Activated CD4-positive, alpha-beta T cell treated with anti-CD3 and anti-CD28 coated beads for 48 hours (primary cell): ENCODE measurements around the gene CELA2B.
"Not testable (repeated sequence)": the region's sequence is repeated elsewhere in the genome, so short reads cannot be mapped to it uniquely, and the experiment has no call there.

Source experiments
- DNase-seq: peaks from one replicate; pipeline ENCODE4 v3.0.0-alpha.2; 2020

CELA2B gene

DNA sequence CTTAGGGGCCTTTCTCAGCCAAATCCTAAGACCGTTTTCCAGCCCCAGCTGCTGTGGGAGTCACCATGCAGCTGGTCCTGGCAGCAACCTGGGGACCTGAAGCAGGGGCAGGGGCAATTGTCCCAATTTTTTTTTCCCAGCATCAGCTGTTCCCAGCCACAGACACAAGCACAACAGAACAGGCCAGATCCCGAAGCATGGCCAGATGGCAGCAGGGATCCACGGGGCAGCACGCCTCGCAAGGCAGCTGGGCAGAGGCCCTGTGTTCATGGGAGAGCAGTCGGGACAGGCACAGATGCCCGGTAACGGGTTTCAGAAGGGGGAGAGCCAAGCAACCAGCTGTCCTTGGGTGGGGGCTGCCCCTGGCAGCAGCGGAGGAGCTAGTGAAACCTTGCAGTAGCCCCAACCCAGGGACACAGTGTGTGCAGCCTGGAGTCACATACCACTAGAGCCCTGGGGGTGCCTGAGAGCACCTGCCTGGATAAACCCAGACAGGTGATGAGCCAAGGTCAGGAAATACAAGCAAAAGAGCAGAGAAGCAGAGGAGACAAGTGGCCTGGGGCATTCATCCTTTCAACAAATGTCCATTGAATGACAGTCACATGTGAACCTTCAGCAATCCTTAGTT, 6.0 kb upstream of the CELA2B start:
- DNase-seq = not testable (repeated sequence)

DNA sequence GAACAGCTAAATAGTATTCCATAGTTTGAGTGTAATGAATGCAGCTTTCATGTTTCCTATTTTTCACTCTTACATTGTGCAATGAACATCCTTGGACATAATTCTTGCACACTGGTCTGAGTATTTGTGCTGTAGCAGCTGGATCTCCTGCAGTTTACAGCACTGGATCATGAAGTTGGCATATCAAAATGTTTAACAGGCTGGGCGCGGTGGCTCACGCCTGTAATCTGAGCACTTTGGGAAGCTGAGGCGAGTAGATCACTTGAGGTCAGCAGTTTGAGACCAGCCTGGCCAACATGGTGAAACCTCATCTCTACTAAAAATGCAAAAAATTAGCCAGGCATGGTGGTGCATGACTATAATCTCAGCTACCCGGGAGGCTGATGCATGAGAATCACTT, 4.8 kb upstream of the CELA2B start:
- DNase-seq = not testable (repeated sequence)

DNA sequence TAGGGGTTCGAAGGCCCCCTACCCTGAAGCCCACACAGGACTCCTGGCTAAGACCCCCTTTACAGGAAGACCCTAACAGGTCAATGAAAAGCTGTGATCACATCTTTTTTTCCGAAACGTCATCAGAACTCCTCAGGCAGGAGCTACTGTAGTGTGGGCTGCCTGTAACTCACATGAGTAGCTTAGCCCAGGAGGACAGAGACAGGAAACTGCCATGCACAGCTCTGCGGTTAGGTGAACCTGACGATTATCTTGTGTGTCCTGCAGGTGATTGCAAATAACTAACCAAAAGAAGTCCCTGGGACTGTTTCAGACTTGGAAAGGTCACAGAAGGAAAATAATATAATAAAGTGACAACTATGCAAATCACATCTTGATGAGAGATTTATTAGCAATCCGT, 4.2 kb upstream of the CELA2B start:
- DNase-seq = not testable (repeated sequence)

DNA sequence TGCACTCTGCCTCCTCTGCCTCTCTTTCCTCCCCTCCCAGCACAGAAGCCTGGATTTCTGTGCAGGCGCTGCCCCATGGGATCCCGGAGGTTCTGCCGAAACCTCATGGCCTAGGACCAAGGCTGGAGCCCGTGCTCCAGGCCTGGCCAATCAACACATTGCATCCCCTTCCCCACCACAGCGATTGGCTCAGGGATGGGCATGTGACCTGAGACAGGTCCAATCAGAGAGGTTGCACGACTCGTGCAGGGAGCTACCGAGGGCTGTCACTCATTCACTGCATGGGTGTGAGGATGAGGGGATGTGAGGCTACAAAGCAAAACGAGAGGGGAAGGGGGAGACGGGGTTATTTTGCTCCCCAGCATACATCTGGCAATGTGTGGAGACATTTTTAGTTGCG, 3.3 kb upstream of the CELA2B start:
- DNase-seq = no peak

DNA sequence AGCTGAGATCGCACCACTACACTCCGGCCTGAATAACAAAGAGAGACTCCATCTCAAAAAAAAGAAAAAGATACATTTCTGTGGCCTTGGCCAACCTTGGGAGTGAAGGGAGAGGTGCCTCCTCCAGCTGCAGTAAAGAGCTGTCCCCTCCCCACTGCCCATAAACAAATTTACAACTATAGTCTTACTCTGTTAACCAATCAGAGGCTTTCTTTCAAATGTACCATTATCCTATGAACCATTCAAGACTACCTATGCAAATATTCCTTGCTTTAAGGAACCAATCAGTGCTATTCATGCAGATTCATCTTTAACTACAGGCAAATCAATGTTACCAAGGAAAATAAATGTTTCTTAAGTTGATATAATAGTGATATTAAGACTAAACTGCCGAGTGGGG, 1.0 kb downstream of the CELA2B start:
- no peak for DNase-seq

DNA sequence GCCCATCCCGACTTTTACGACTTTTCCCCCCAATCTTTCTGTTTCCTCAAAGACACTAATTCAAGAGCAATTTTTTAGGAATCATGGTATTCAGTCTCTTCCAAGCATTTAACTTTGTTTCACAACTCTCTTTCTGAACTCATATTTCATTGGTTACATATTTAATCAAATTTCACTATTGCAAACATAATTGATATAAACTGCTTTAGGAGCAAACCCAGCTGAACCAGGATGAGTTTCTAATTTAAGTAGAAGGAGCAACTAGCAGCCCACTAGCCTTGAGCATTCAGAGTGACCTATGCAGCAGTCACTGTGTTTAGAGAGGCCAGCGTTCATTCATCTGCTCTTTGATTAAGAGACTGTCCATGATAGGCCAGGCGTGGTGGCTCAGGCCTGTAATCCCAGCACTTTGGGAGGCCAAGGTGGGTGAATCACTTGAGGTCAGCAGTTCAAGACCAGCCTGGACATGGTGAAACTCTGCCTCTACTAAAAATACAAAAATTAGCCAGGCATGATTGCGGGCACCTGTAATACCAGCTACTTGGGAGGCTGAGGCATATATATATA, 1.8 kb downstream of the CELA2B start:
- no peak for DNase-seq

DNA sequence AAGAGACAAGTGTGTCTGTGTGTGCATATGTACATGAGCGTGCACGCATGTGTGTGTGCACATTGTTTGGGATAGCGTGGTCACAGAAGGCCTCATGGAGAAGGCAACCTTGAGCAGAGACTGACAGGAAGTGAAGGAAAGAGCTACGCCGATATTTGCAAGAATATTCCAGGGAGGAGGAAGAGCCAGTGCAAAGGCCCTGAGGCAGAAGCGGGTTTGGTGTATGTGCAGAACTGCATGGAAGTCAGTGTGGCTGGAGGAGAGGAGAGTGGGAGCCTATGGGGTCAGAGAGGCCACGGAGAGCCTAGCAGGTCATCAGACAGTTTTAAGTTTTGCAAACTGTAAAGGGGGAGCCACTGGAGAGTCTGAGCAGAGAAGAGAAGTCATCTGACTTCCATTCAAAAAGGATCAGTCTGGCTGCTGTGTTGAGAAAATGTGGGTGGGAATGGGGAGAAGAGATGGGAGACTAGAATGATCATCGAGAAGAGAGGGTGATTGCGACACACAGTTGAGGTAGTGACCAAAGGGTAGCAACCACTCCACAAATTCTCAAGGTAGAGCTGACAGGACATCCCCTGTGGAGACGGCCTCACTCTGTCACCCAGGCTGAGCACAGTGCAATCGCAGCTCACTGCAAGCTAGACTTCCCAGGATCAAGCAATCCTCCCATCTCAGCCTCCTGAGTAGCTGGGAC, 3.9 kb downstream of the CELA2B start:
- no peak for DNase-seq

DNA sequence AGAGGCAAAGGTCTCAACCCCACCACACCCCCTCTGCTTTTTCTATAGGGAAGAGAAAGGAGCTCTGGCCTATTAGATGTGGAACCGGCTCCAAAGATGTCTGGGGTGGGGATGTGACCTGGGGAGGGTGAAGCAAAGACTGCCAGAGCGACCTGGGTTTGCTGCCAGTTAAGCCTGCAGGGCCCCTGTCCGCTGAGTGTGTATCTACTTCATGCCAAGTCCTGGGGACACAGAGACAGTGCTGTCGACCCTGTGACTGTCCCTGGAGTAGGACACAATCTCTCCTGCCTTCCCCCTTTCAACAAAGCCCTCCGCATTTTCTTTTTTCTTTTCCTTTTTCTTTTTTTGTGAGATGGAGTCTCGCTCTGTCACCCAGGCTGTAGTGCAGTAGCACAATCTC, 6.6 kb downstream of the CELA2B start:
- DNase-seq = not testable (repeated sequence)

DNA sequence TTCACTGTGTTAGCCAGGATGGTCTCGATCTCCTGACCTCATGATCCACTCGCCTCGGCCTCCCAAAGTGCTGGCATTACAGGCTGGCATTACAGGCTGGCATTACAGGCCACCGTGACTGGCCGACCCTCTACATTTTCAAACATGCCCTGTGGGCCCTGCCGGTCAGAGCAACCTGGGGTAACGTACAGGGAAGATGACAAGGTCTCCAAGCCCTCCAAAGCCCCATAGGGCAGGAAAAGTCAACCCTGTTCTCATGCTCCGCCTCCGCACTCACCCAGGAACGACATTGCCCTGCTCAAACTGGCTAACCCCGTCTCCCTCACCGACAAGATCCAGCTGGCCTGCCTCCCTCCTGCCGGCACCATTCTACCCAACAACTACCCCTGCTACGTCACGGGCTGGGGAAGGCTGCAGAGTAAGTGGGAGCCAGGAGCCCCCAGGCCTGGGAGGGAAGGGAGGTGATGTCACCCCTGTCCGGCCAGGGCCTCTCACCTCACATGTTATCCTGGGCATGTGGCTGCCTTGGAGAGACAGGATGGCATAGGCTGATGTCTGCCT, 7.2 kb downstream of the CELA2B start:
- DNase-seq = not testable (repeated sequence)

DNA sequence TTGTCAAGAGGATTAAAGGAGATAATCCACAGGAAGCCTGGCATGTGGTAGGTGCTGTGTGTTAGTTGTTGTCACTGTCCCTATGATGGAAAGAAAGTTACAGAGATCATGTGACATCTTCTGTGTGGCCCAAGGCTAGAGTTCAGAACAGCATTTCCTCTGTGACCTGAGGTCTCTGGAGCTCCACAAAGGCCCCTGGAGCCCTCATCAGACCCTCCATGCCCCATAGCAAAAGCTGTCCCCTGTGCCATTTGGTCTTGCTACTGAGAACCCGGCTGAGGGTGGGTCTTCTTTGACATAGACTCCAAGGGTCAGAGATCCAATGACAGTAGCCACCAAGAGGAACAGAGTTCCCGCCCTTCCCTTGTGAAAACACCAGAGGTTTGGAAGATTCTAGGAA, 8.1 kb downstream of the CELA2B start:
- DNase-seq = no peak

DNA sequence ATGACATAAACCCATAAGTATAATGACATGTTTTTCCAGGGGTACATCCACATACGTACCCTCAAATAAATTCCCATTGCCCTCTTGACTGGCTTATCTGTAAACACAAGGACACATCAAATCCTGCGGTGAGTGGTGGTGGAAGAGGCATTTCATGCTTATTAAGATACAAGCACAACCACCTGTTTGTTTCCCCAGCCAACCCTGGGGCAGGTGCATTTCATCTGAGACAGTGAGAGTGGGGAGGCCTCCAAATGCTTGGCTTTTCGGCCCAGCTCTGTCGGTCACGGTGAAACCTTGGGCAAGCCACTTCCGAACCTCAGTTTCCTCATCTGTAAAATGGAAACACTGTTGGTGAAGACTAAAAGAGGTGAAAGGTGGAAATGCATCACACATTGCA, 8.5 kb downstream of the CELA2B start:
- not testable (repeated sequence) for DNase-seq

DNA sequence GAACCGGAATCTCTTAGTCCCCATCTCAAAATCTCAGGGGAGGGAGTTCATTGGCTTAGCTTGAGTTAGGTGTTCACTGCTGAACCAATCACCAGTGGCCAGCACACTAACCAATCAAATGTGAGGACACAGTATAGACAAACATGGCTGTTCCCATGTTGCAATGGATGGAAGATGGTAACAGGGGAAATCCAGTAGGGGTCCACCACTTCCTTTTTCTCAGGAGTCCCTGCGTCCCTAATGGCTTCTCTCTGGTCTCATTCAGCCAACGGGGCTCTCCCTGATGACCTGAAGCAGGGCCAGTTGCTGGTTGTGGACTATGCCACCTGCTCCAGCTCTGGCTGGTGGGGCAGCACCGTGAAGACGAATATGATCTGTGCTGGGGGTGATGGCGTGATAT, 9.7 kb downstream of the CELA2B start:
- no peak for DNase-seq

DNA sequence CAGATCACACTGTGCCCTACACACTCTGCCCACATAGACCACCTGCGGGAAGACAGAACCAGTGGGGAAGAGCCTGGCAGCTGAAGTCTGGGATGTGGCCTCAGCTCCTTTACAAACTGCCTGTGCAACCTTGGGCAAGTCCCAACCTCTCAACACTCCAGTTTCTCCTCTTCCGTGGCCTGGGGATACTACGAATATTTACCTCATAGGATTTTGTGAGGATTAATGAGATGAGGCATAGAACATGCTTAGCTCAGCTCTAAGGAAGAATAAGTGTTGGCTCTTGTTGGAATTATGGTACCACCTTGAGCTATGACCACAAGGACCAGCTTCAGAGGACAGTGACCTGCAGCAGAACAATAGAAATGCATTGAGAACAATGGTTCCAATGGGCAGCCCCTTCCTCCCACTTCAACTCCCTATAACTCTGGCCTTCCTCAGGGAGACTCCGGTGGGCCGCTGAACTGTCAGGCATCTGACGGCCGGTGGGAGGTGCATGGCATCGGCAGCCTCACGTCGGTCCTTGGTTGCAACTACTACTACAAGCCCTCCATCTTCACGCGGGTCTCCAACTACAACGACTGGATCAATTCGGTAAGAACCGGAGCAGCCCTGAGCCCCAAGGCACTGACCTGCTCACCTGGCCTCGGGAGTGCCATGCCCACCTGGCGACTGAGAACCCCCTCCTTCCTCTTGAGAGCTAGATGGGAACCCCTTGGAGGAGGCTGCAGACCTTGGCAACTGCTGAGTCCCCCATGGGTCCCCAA, 11.1 kb downstream of the CELA2B start:
- DNase-seq = not testable (repeated sequence)

DNA sequence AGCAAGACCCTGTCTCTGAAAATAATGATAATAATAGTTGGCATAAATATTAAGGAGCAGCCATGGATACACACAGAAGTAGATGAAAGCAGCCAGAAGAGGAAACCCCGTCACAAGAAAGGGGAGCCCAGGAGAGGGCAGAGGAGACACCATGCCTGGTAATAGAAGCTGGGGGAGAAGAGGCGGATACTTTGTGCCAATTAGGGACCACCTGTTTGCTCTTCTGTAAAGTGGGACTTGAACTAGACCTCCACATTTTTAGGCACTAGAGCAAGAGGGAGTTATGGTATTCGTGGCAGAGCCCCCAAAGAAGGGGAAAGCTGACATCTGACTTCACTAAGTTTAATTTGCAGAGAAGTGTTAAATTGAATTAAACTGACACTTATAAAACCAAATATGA, 12.5 kb downstream of the CELA2B start:
- DNase-seq = no peak

DNA sequence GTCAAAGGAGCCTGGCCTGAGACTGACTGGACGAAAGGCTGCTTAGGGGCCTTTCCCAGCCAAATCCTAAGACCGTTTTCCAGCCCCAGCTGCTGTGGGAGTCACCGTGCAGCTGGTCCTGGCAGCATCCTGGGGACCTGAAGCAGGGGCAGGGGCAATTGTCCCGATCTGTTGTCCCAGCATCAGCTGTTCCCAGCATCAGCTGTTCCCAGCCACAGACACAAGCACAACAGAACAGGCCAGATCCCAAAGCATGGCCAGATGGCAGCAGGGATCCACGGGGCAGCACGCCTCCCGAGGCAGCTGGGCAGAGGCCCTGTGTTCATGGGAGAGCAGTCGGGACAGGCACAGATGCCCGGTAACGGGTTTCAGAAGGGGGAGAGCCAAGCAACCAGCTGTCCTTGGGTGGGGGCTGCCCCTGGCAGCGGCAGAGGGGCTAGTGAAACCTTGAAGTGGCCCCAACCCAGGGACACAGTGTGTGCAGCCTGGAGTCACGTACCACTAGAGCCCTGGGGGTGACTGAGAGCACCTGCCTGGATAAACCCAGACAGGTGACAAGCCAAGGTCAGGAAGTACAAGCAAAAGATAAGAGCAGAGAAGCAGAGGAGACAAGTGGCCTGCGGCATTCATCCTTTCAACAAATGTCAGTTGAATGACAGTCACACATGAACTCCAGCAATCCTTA, 13.3 kb downstream of the CELA2B start:
- DNase-seq = no peak

DNA sequence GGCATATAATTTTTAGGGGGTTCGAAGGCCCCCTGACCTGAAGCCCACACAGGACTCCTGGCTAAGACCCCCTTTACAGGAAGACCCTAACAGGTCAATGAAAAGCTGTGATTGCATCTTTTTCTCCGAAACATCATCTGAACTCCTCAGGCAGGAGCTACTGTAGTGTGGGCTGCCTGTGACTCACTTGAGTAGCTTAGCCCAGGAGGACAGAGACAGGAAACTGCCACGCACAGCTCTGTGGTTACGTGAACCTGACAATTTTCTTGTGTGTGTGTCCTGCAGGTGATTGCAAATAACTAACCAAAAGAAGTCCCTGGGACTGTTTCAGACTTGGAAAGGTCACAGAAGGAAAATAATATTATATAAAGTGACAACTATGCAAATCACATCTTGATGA, 15.1 kb downstream of the CELA2B start:
- DNase-seq = peak; percentile 10

DNA sequence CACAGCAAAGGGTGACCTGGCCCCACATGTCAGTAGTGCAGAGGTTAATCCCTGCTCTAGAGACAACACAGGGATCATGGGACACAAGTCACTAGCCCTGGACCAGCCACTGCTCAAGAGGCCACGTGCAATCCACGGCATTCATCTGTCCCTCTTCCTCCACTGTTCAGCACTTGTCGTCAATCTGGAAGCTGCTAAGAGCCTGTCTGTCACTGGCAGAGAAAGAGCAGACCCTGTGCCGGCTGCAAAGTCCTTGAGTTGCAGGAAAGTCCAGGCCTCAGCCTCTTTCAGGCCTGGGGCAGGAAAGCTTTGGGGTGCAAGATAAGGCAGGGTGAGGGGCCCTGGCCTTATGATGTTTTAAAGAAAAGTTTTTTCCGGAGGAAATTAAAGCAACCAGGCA, 16.7 kb downstream of the CELA2B start:
- no peak for DNase-seq

DNA sequence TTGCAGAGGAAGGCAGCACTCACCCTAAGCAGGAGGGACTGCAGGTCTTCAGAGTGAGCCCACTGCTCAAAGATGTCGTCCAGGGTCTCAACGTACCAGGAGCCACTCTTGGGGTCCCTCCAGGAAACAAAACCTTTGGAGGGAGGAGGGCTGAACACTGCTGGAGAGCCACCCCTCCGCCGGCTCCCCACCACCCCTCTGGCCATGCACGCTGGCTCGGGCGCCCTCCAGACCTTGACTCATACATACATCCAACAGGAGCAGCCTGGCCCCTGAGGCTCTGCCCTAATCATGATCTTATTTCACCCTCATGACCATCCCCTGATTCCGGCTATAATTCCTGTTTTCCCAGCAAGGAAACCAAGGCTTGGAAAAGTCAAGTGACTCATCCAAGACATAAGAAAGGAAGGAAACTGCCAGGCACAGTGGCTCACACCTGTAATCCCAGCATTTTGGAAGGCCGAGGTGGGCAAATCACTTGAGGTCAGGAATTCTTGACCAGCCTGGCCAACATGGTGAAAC, 18.0 kb downstream of the CELA2B start:
- DNase-seq = no peak

DNA sequence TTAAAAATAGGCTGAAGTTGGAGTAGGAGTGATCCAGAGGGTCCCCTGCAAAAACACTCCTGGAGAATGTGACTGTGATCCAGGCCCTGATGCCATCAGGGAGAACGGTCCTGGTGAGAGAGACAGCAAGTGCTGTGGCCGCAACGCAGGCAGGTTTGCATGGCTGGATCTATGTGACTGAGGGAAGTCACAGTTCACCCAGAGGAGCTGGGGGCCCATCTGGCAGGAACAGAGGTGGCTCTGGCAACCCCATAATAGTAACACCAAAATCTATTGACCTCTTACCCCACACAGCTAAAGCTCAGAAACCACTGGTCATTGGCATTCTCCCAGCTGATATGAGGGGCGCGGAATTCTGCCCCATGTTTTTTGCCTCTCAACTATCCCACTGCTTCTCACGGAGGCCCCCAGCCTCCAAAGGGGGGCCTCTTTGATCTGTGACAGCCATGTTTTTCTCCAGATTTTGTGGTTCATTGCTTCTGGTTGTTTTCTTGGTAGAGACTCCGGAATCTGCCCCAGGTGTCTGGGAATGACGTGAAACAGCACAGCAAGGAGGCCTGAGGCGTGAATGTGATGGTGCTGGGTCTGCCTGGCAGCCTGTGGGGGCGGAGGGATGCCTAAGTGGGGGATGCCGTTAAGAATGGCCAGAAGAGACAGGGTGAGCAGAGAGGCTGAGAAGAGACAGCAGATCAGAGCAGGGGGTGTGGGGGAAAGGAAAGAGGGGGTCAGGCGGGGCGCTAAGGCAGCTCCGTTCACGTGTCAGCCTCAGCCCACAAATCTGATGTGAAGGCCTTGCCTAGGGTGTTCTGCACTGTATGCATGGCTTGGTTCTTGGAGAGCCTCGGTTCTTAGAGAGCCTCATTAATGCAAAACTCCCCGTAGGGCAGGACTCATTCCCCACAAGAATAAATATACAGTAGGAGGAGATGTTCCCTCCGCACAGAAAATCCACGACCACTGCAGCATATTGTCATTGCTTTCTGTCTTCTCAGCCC, 24.6 kb downstream of the CELA2B start:
- no peak for DNase-seq

DNA sequence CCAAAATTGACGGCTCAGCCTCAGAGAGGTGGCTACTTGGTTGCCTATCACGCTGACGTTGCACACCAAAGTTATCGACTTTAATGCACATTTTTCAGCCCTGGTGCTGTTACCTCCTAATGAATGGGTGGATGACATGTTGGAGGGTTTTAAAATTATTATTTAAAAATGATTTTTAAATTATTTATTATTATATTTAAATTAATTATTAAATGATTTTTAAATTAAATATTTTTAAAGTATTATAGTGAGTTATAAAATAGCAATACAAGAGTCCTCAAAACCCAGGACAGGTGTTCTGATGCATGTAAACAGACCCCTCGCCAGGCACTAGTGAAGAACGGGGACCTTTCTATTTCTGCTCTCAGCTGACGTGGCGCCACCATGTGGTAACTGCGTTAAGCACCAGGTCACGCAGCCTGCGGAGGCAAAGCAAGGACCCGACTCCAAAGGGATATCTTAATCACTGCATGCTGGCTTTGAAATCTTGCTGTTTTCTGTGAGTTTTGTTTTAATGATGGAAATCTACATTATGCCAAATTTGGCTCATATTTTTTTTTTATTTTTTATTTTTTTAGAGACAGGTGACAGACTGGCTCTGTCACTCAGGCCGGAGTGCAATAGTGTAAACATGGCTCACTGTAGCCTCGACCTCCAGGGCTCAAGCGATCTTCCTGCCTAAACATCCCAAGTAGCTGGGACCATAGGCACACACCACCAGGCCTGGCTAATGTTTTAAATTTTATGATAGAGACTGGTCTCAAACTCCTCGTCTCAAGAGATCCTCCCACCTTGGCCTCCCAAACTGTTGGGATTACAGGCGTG, 25.5 kb downstream of the CELA2B start:
- DNase-seq = peak; percentile 81
